ENCODE results near the gene ATRN.

- TF ChIP-seq CTCF (IDR thresholded peaks at IDR 0.05) (no peak), EZH2 (IDR thresholded peaks at IDR 0.05; ENCODE audit: borderline replicate concordance, insufficient read depth, low read depth, low read length, poor library complexity, severe bottlenecking) (no peak)
Observed at GRCh38 chr20:3465301-3465700, 5.5 kb upstream of the ATRN start.

Measured in B cell (primary cell).